Measurements from ENCODE around the gene TSPAN9. TPM values are rescaled to one million over a fixed set of nuclear protein-coding genes. Genes with fewer than 3 reads are reported as not detected.

Gene TSPAN9
- total RNA-seq, 1 experiment from 2014 or later: 9.6 TPM

GRCh38 chr12:3320881-3321509, 243.8 kb downstream of the TSPAN9 start:
- Histone ChIP-seq H3K36me3 (ENCODE audit: low read depth) (no peaks in the 10 kb centered on the region), H3K4me3 (no peak overlapping the region), H3F3A (ENCODE audit: insufficient read depth, low read depth) (peaks cover 3% of the 10 kb centered on the region; the same call in 1 of the 2 replicates), H3K79me2 (ENCODE audit: low read depth) (no peaks in the 10 kb centered on the region), H3K4me1 (replicated peaks; ENCODE audit: insufficient read depth) (peaks cover 20% of the 10 kb centered on the region), H4K20me1 (ENCODE audit: insufficient read depth) (no peaks in the 10 kb centered on the region), H3K9me3 (ENCODE audit: insufficient read depth, low read depth) (no peaks in the 10 kb centered on the region), H3K27ac (no peak overlapping the region), H2AFZ (no peak overlapping the region), H3K4me2 (no peak overlapping the region), H3K27me3 (ENCODE audit: insufficient read depth, low read depth) (peaks cover 42% of the 10 kb centered on the region), H3K9me2 (ENCODE audit: insufficient read depth) (no peaks in the 10 kb centered on the region)
- CTCF ChIA-PET: no interaction called here
- no peak for TF ChIP-seq EZH2 (IDR thresholded peaks at IDR 0.05; ENCODE audit: low read depth)
- TF ChIP-seq, protein P1, sequence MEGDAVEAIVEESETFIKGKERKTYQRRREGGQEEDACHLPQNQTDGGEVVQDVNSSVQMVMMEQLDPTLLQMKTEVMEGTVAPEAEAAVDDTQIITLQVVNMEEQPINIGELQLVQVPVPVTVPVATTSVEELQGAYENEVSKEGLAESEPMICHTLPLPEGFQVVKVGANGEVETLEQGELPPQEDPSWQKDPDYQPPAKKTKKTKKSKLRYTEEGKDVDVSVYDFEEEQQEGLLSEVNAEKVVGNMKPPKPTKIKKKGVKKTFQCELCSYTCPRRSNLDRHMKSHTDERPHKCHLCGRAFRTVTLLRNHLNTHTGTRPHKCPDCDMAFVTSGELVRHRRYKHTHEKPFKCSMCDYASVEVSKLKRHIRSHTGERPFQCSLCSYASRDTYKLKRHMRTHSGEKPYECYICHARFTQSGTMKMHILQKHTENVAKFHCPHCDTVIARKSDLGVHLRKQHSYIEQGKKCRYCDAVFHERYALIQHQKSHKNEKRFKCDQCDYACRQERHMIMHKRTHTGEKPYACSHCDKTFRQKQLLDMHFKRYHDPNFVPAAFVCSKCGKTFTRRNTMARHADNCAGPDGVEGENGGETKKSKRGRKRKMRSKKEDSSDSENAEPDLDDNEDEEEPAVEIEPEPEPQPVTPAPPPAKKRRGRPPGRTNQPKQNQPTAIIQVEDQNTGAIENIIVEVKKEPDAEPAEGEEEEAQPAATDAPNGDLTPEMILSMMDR (conservative IDR thresholded peaks at IDR 0.05): no peak
- intact Hi-C loops (cut with micrococcal nuclease; ENCODE audit: unreplicated experiment): no loop called here
- POLR2A ChIA-PET (ENCODE audit: unreplicated experiment): no interaction called here
- no TSS peak for BruUV-seq (replicated peaks)
- no peak for DNase-seq

GRCh38 chr12:3321881-3322280, 244.7 kb downstream of the TSPAN9 start:
- H3K4me1 ChIP-seq (replicated peaks; ENCODE audit: insufficient read depth): peaks cover 11% of the 10 kb centered on the region
- H3K4me2 ChIP-seq: no peak overlapping the region
- POLR2A ChIA-PET (ENCODE audit: unreplicated experiment): no interaction called here
- H3K27ac ChIP-seq: no peak overlapping the region
- intact Hi-C loops (cut with micrococcal nuclease; ENCODE audit: unreplicated experiment): no loop called here
- BruUV-seq (replicated peaks): no TSS peak
- H3K36me3 ChIP-seq (ENCODE audit: low read depth): no peaks in the 10 kb centered on the region
- no peaks in the 10 kb centered on the region for H3K79me2 ChIP-seq (ENCODE audit: low read depth)
- CTCF ChIA-PET: no interaction called here
- no peak for TF ChIP-seq EZH2 (IDR thresholded peaks at IDR 0.05; ENCODE audit: low read depth)
- TF ChIP-seq, protein P1 (conservative IDR thresholded peaks at IDR 0.05): no peak
- H3K9me3 ChIP-seq (ENCODE audit: insufficient read depth, low read depth): no peaks in the 10 kb centered on the region
- no peaks in the 10 kb centered on the region; the same call in 1 of the 2 replicates for H3F3A ChIP-seq (ENCODE audit: insufficient read depth, low read depth)
- no peak overlapping the region for H2AFZ ChIP-seq
- H3K9me2 ChIP-seq (ENCODE audit: insufficient read depth): no peaks in the 10 kb centered on the region
- no peak overlapping the region for H3K4me3 ChIP-seq
- no peak for DNase-seq
- peaks cover 51% of the 10 kb centered on the region for H3K27me3 ChIP-seq (ENCODE audit: insufficient read depth, low read depth)
- no peaks in the 10 kb centered on the region for H4K20me1 ChIP-seq (ENCODE audit: insufficient read depth)

- Histone ChIP-seq H3K4me3 (no peak overlapping the region), H3K27ac (no peak overlapping the region), H3K9me2 (ENCODE audit: insufficient read depth) (no peaks in the 10 kb centered on the region), H3F3A (ENCODE audit: insufficient read depth, low read depth) (no peaks in the 10 kb centered on the region), H3K9me3 (ENCODE audit: insufficient read depth, low read depth) (no peaks in the 10 kb centered on the region), H2AFZ (no peak overlapping the region), H3K4me1 (replicated peaks; ENCODE audit: insufficient read depth) (no peaks in the 10 kb centered on the region), H3K79me2 (ENCODE audit: low read depth) (no peaks in the 10 kb centered on the region), H4K20me1 (ENCODE audit: insufficient read depth) (no peaks in the 10 kb centered on the region; the same call in 1 of the 2 replicates), H3K4me2 (no peak overlapping the region), H3K36me3 (ENCODE audit: low read depth) (no peaks in the 10 kb centered on the region), H3K27me3 (ENCODE audit: insufficient read depth, low read depth) (peaks cover 62% of the 10 kb centered on the region)
- CTCF ChIA-PET: interaction anchor here (0.5 kb wide), 1 partner anchor 478 kb away, joined by 3 read pairs; no protein-coding TSS in a partner anchor
- TF ChIP-seq EZH2 (IDR thresholded peaks at IDR 0.05; ENCODE audit: low read depth): no peak
- TF ChIP-seq, protein P1 (conservative IDR thresholded peaks at IDR 0.05): no peak
- intact Hi-C loops (cut with micrococcal nuclease; ENCODE audit: unreplicated experiment): no loop called here
- BruUV-seq (replicated peaks): no TSS peak
- POLR2A ChIA-PET (ENCODE audit: unreplicated experiment): no interaction called here
- no peak for DNase-seq
Measured at GRCh38 chr12:3323002-3323685, 246.0 kb downstream of the TSPAN9 start.
